ENCODE results near the gene FAM181A.

Gene FAM181A

GRCh38 chr14:93965287-93965821 is 38.2 kb downstream of the FAM181A start:
- no peak for DNase-seq

GRCh38 chr14:93965946-93966474 is 38.9 kb downstream of the FAM181A start:
- no peak for DNase-seq

GRCh38 chr14:93967637-93968250 is 40.6 kb downstream of the FAM181A start:
- DNase-seq, result no peak

GRCh38 chr14:93969082-93969828 is 42.1 kb downstream of the FAM181A start:
- DNase-seq, result peak; percentile 69

- DNase-seq, result peak; percentile 96
Measured at GRCh38 chr14:93970585-93970964, 43.4 kb downstream of the FAM181A start.

GRCh38 chr14:93970965-93971634 is 44.0 kb downstream of the FAM181A start:
- peak; percentile 96 for DNase-seq

GRCh38 chr14:93971635-93972027 is 44.5 kb downstream of the FAM181A start:
- no peak for DNase-seq

- no peak for DNase-seq
Measured at GRCh38 chr14:93972618-93973205, 45.6 kb downstream of the FAM181A start.

- DNase-seq, result no peak
Measured at GRCh38 chr14:93973607-93974006, 46.5 kb downstream of the FAM181A start.

- no peak for DNase-seq
Measured at GRCh38 chr14:93974299-93974698, 47.2 kb downstream of the FAM181A start.

GRCh38 chr14:93974833-93975232 is 47.7 kb downstream of the FAM181A start:
- DNase-seq, result peak; percentile 82

GRCh38 chr14:93975791-93976476 is 48.8 kb downstream of the FAM181A start:
- DNase-seq, result no peak

GRCh38 chr14:93976477-93977057 is 49.4 kb downstream of the FAM181A start, which contains the start of gene ASB2:
ASB2 (minus strand) TSS chr14:93976570; CDS start chr14:93964539, 12,031 bp downstream.
- no peak for DNase-seq

- DNase-seq, result no peak
Measured at GRCh38 chr14:93977171-93977570, 50.0 kb downstream of the FAM181A start.

- DNase-seq, result no peak
Measured at GRCh38 chr14:93977790-93978581, 50.8 kb downstream of the FAM181A start.

- DNase-seq, result no peak
Measured at GRCh38 chr14:93978735-93979134, 51.6 kb downstream of the FAM181A start.

All from NCI-H2171 (cell line).